CD4-positive, alpha-beta memory T cell (primary cell): ENCODE measurements around the gene NOX3. TPM values are rescaled to one million over a fixed set of nuclear protein-coding genes. Genes with fewer than 3 reads are reported as not detected.
"Not testable (repeated sequence)": the region's sequence is repeated elsewhere in the genome, so short reads cannot be mapped to it uniquely, and the experiment has no call there.

Source experiments
- CTCF ChIA-PET: fragments of 350-600 bp; sonication (Branson Sonifier 250); formaldehyde crosslinking; loops from one replicate; lab custom pipeline; 2021; ENCODE audit warnings: inconsistent platforms; ENCODE audit not compliant: partially characterized antibody; lab: Charles Lee
- POLR2A ChIA-PET: fragments of 350-600 bp; sonication (Branson Sonifier 250); formaldehyde crosslinking; loops from one replicate; lab custom pipeline; 2021; ENCODE audit not compliant: partially characterized antibody; lab: Charles Lee
- DNase-seq, 5 donors: peaks; one replicate each; pipeline versions ENCODE4 v3.0.0 to v3.0.0-alpha.2; 2020 to 2022; ENCODE audit warnings: mixed read lengths in 1 of 5
- H3K27ac ChIP-seq: one replicate; pipeline ENCODE4 v1.7.0; 2013; ENCODE audit warnings: low read depth, low read length
- H3K27me3 ChIP-seq: 2 replicates; pipeline ENCODE4 v1.7.0; 2013; ENCODE audit warnings: mild to moderate bottlenecking, low read length, moderate library complexity; ENCODE audit not compliant: insufficient read depth
- H3K36me3 ChIP-seq: 2 replicates; pipeline ENCODE4 v1.7.0; 2013; ENCODE audit warnings: mild to moderate bottlenecking, low read length, moderate library complexity; ENCODE audit not compliant: insufficient read depth
- H3K4me1 ChIP-seq: 2 replicates; pipeline ENCODE4 v1.7.0; 2013; ENCODE audit warnings: mild to moderate bottlenecking, low read length, moderate library complexity; ENCODE audit not compliant: insufficient read depth
- H3K4me3 ChIP-seq, 2 donors: one replicate each; pipeline ENCODE4 v1.7.0; 2013; ENCODE audit warnings: low read length in 2 of 2, mild to moderate bottlenecking in 1 of 2
- H3K9me3 ChIP-seq, 2 donors: one replicate each; pipeline ENCODE4 v1.7.0; 2013; ENCODE audit warnings: low read length in 2 of 2, control low read depth in 1 of 2; ENCODE audit not compliant: control insufficient read depth in 1 of 2
- H3K27ac Mint-ChIP-seq, 7 donors: one replicate each; pipeline ENCODE4 v1.8.0; 2020 to 2021; ENCODE audit warnings: mixed read lengths in 7 of 7, mild to moderate bottlenecking in 6 of 7, inconsistent platforms in 3 of 7, moderate library complexity in 3 of 7
- H3K27me3 Mint-ChIP-seq, 2 donors: one replicate each; pipeline ENCODE4 v1.8.0; 2020 to 2021; ENCODE audit warnings: mixed read lengths in 2 of 2
- H3K36me3 Mint-ChIP-seq, 2 donors: one replicate each; pipeline ENCODE4 v1.8.0; 2020 to 2021; ENCODE audit warnings: mixed read lengths in 2 of 2, inconsistent platforms in 1 of 2, mild to moderate bottlenecking in 1 of 2
- H3K4me1 Mint-ChIP-seq, 4 donors: one replicate each; pipeline ENCODE4 v1.8.0; 2020 to 2021; ENCODE audit warnings: mixed read lengths in 4 of 4, mild to moderate bottlenecking in 1 of 4
- H3K4me3 Mint-ChIP-seq, 8 donors: one replicate each; pipeline ENCODE4 v1.8.0; 2020 to 2021; ENCODE audit warnings: mixed read lengths in 8 of 8, mild to moderate bottlenecking in 7 of 8, moderate library complexity in 6 of 8, inconsistent platforms in 3 of 8
- H3K9me3 Mint-ChIP-seq, 8 donors: one replicate each; pipeline ENCODE4 v1.8.0; 2020 to 2021; ENCODE audit warnings: mixed read lengths in 8 of 8, mild to moderate bottlenecking in 5 of 8, inconsistent platforms in 3 of 8, moderate library complexity in 1 of 8
- intact Hi-C: fragments of 100-400 bp; cut with micrococcal nuclease; formaldehyde crosslinking; loops from one replicate; pipeline ENCODE4 v1.15.1; 2023
- polyA plus RNA-seq, 2 donors: library from polyadenylated mRNA; unstranded; fragments of 300-500 nt; fragmentation: Illumina TruSeq; gene quantifications; one replicate each; pipeline ENCODE4 v1.2.3, GENCODE V29; 2021
- total RNA-seq, 2 experiments: library from RNA; stranded (reverse); gene quantifications; one replicate each; pipeline ENCODE4 v1.2.3, GENCODE V29; 2021

Gene NOX3
- total and polyA plus RNA-seq, 4 experiments from 2014 or later: not detected

GRCh38 chr6:155493694-155494143 is 38.1 kb upstream of the NOX3 start:
- intact Hi-C loops: no loop called here
- Mint-ChIP-seq H3K9me3 (peaks cover 0 to 6% (median 2%) of the 10 kb centered on the region in 8 donors), H3K27ac (no peak overlapping the region), H3K27me3 (no peaks in the 10 kb centered on the region), H3K36me3 (no peaks in the 10 kb centered on the region), H3K4me1 (peaks cover 0 to 4% (median under 1%) of the 10 kb centered on the region in 4 donors), H3K4me3 (no peak overlapping the region)
- CTCF ChIA-PET: no interaction called here
- Histone ChIP-seq H3K27ac (no peak overlapping the region), H3K36me3 (no peaks in the 10 kb centered on the region), H3K27me3 (no peaks in the 10 kb centered on the region), H3K9me3 (no peaks in the 10 kb centered on the region), H3K4me1 (no peaks in the 10 kb centered on the region), H3K4me3 (no peak overlapping the region)
- DNase-seq: no peak
- POLR2A ChIA-PET: no interaction called here

GRCh38 chr6:155493026-155493693 is 37.5 kb upstream of the NOX3 start:
- CTCF ChIA-PET: interaction anchor here (0.6 kb wide), 1 partner anchor 45 kb away, joined by 4 read pairs; no protein-coding TSS in a partner anchor
- no peak for DNase-seq
- POLR2A ChIA-PET: no interaction called here
- intact Hi-C loops: no loop called here
- H3K36me3 ChIP-seq: no peaks in the 10 kb centered on the region
- no peak overlapping the region for H3K4me3 Mint-ChIP-seq
- H3K4me1 ChIP-seq: no peaks in the 10 kb centered on the region
- no peak overlapping the region for H3K27ac ChIP-seq
- peaks cover 0 to 4% (median under 1%) of the 10 kb centered on the region in 4 donors for H3K4me1 Mint-ChIP-seq
- no peaks in the 10 kb centered on the region for H3K36me3 Mint-ChIP-seq
- no peaks in the 10 kb centered on the region for H3K27me3 ChIP-seq
- no peak overlapping the region for H3K4me3 ChIP-seq
- no peaks in the 10 kb centered on the region for H3K27me3 Mint-ChIP-seq
- H3K9me3 Mint-ChIP-seq: peaks cover 0 to 6% (median 2%) of the 10 kb centered on the region in 8 donors
- no peaks in the 10 kb centered on the region for H3K9me3 ChIP-seq
- no peak overlapping the region for H3K27ac Mint-ChIP-seq

- ChIA-PET POLR2A (no interaction called here), CTCF (no interaction called here)
- intact Hi-C loops: no loop called here
Measured at GRCh38 chr6:155492061-155492735, 36.6 kb upstream of the NOX3 start.

GRCh38 chr6:155491421-155491820 is 35.8 kb upstream of the NOX3 start:
- H3K4me1 Mint-ChIP-seq: peaks cover 0 to 4% (median under 1%) of the 10 kb centered on the region in 4 donors
- Histone ChIP-seq H3K4me3 (no peak overlapping the region), H3K4me1 (no peaks in the 10 kb centered on the region), H3K27me3 (no peaks in the 10 kb centered on the region), H3K27ac (no peak overlapping the region), H3K36me3 (no peaks in the 10 kb centered on the region), H3K9me3 (no peaks in the 10 kb centered on the region)
- H3K4me3 Mint-ChIP-seq: no peak overlapping the region
- DNase-seq: no peak
- no peaks in the 10 kb centered on the region for H3K36me3 Mint-ChIP-seq
- no peaks in the 10 kb centered on the region for H3K27me3 Mint-ChIP-seq
- POLR2A ChIA-PET: no interaction called here
- H3K27ac Mint-ChIP-seq: no peak overlapping the region
- H3K9me3 Mint-ChIP-seq: peaks cover 0 to 6% (median 2%) of the 10 kb centered on the region in 8 donors
- intact Hi-C loops: no loop called here
- CTCF ChIA-PET: no interaction called here

More at GRCh38 chr6:155492061-155492735, 36.6 kb upstream of the NOX3 start:
- no peaks in the 10 kb centered on the region for H3K4me1 ChIP-seq
- no peaks in the 10 kb centered on the region for H3K9me3 ChIP-seq
- Mint-ChIP-seq H3K27ac (no peak overlapping the region), H3K36me3 (no peaks in the 10 kb centered on the region), H3K27me3 (no peaks in the 10 kb centered on the region), H3K4me1 (peaks cover 0 to 4% (median under 1%) of the 10 kb centered on the region in 4 donors), H3K4me3 (no peak overlapping the region), H3K9me3 (peaks cover 0 to 6% (median 2%) of the 10 kb centered on the region in 8 donors)
- H3K27ac ChIP-seq: no peak overlapping the region
- H3K4me3 ChIP-seq: no peak overlapping the region
- H3K36me3 ChIP-seq: no peaks in the 10 kb centered on the region
- H3K27me3 ChIP-seq: no peaks in the 10 kb centered on the region
- DNase-seq: no peak

- H3K9me3 ChIP-seq, H3K36me3 ChIP-seq, H3K27me3 ChIP-seq, POLR2A ChIA-PET, CTCF ChIA-PET, H3K27me3 Mint-ChIP-seq, H3K4me3 Mint-ChIP-seq, H3K4me1 ChIP-seq, H3K36me3 Mint-ChIP-seq, intact Hi-C loops, H3K9me3 Mint-ChIP-seq, H3K4me1 Mint-ChIP-seq, H3K4me3 ChIP-seq, DNase-seq, H3K27ac ChIP-seq, H3K27ac Mint-ChIP-seq: not testable (repeated sequence)
Measured at GRCh38 chr6:155488197-155488596, 32.6 kb upstream of the NOX3 start.

GRCh38 chr6:155487371-155488130 is 31.9 kb upstream of the NOX3 start:
- H3K4me1 ChIP-seq: no peaks in the 10 kb centered on the region
- H3K4me3 ChIP-seq: no peak overlapping the region
- Mint-ChIP-seq H3K27me3 (no peaks in the 10 kb centered on the region), H3K27ac (no peak overlapping the region), H3K36me3 (no peaks in the 10 kb centered on the region), H3K4me3 (no peak overlapping the region), H3K9me3 (peaks cover 0 to 3% (median 2%) of the 10 kb centered on the region in 8 donors), H3K4me1 (peaks cover 0 to 1% (median 0%) of the 10 kb centered on the region in 4 donors)
- H3K36me3 ChIP-seq: no peaks in the 10 kb centered on the region
- H3K27ac ChIP-seq: no peak overlapping the region
- DNase-seq: no peak
- POLR2A ChIA-PET: no interaction called here
- no peaks in the 10 kb centered on the region for H3K27me3 ChIP-seq
- H3K9me3 ChIP-seq: no peaks in the 10 kb centered on the region
- CTCF ChIA-PET: no interaction called here
- intact Hi-C loops: no loop called here

GRCh38 chr6:155486721-155487294 is 31.2 kb upstream of the NOX3 start:
- H3K27ac ChIP-seq: no peak overlapping the region
- no peak overlapping the region for H3K27ac Mint-ChIP-seq
- no peaks in the 10 kb centered on the region for H3K27me3 Mint-ChIP-seq
- no peaks in the 10 kb centered on the region for H3K4me1 ChIP-seq
- no peaks in the 10 kb centered on the region for H3K36me3 ChIP-seq
- no peak overlapping the region for H3K4me3 ChIP-seq
- H3K27me3 ChIP-seq: no peaks in the 10 kb centered on the region
- H3K4me3 Mint-ChIP-seq: no peak overlapping the region
- intact Hi-C loops: no loop called here
- CTCF ChIA-PET: no interaction called here
- H3K9me3 ChIP-seq: no peaks in the 10 kb centered on the region
- no peaks in the 10 kb centered on the region for H3K36me3 Mint-ChIP-seq
- no peaks in the 10 kb centered on the region for H3K4me1 Mint-ChIP-seq
- POLR2A ChIA-PET: no interaction called here
- no peak for DNase-seq
- peaks cover 0 to 2% (median 0%) of the 10 kb centered on the region in 8 donors for H3K9me3 Mint-ChIP-seq
